ENCODE data around the gene CEP164. TPM values are rescaled to one million over a fixed set of nuclear protein-coding genes. Genes with fewer than 3 reads are reported as not detected.

The CEP164 gene
- total and polyA plus RNA-seq, 10 of the 15 experiments (the other 5 are each of a cell fraction or from before 2014, with no cell fraction given): 4.2 to 31.2 (median 20.2) TPM

DNA sequence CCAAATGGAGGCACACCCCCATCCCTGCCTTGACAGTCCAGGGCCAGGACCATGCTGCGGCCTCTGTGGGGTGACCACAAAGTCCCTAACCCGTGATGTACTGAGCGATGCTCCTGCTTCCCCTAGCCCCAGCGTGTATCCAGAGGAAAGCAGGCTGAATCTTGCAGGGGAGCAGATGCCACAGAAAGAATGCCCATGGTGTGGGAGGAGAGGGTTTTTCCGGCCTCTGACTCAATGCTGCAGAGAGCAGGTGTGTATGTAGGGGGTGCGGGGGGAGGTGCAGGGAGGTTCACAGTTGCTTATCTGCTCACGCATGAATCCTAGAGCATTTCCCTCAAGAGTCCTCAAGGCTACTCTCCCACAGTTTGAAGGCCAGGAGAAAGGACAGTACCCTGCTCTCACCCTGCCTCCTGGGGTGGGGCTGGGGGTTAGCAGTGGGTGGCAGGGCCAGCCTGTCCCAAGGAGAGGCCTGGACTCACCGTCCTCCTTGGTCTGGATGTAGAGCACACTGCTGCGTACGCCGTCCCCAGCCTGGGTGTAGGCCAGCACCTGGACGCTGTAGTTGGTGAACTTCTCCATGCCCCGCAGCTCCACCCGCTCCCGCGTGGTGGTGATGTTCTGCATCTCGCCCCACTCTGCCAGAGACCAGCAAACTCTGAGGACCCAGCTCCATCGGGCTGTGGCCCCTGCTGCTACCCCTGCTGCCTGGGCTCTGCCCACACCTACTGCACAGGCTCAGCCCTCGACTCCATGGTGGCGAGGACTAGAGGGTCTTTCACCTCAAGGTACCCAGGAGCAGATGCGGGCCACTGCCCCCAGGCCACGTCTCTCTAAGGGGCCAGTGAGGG, 130.8 kb downstream of the CEP164 start:
- H2AFZ ChIP-seq (ENCODE audit: control insufficient read depth, low read depth, low read length): peak overlapping the region; percentile 20; the same call in 1 of the 2 replicates
- no TSS peak for BruUV-seq (replicated peaks)
- in situ Hi-C loops (cut with MboI) (no loop called here), intact Hi-C loops (cut with micrococcal nuclease; ENCODE audit: unreplicated experiment) (loop anchor here (1.0 kb wide), 1 partner anchor 357 kb away; no protein-coding TSS in a partner anchor)
- 62% methylated on average over 22 of the region's 22 CpGs for WGBS (ENCODE audit: insufficient coverage, insufficient replicate concordance, low lambda C conversion rate, missing lambda C conversion rate)
- H3K27ac ChIP-seq (ENCODE audit: control insufficient read depth, insufficient read depth): peak overlapping the region; percentile 57
- no peaks in the 10 kb centered on the region for H3K36me3 ChIP-seq (ENCODE audit: control insufficient read depth in 2 of 2, insufficient read depth in 2 of 2, low read length in 1 of 2)
- H4K20me1 ChIP-seq (ENCODE audit: control insufficient read depth, insufficient read depth): no peaks in the 10 kb centered on the region
- ATAC-seq: peak; percentile 70
- H3K27me3 ChIP-seq (replicated peaks in 1 of 2; ENCODE audit: control insufficient read depth in 2 of 2, insufficient read depth in 2 of 2, low read length in 1 of 2): no peaks in the 10 kb centered on the region
- no peak for DNase-seq (ENCODE audit: low read depth, low spot score)
- ChIA-PET RAD21 (ENCODE audit: unreplicated experiment) (interaction anchor here (0.7 to 2.6 kb wide), 8 partner anchors 20 to 360 kb away, joined by 3 to 9 read pairs (median 4); no protein-coding TSS in a partner anchor), SMC1A (ENCODE audit: uncharacterized antibody, unreplicated experiment) (interaction anchor here (0.6 to 3.8 kb wide), 8 partner anchors 11 to 358 kb away, joined by 3 to 21 read pairs (median 4); no protein-coding TSS in a partner anchor), POLR2A (interaction anchor here (0.6 to 1.6 kb wide), 4 partner anchors 188 to 380 kb away, joined by 4 to 7 read pairs (median 6); no protein-coding TSS in a partner anchor), CTCF (interaction anchor here (0.7 to 5.7 kb wide), 9 partner anchors 15 to 359 kb away, joined by 3 to 39 read pairs (median 5); no protein-coding TSS in a partner anchor)
- peaks cover 48% of the 10 kb centered on the region for H3K4me1 ChIP-seq (ENCODE audit: control insufficient read depth, insufficient read depth, low read length)
- FAIRE-seq: peak; percentile 84
- peaks cover 3% of the 10 kb centered on the region; the same call in 2 of the 3 replicates for H3K9me3 ChIP-seq (replicated peaks; ENCODE audit: control insufficient read depth, insufficient read depth, low read length)
- peak overlapping the region; percentile 48; the same call in 1 of the 2 replicates for H3K4me3 ChIP-seq
- H3K9ac ChIP-seq (ENCODE audit: control insufficient read depth, insufficient read depth, low read length): peak overlapping the region; percentile 37; the same call in 1 of the 2 replicates
- H3K79me2 ChIP-seq (ENCODE audit: control insufficient read depth, insufficient read depth, low read length): no peaks in the 10 kb centered on the region
- peak overlapping the region; percentile 68 for H3K4me2 ChIP-seq (ENCODE audit: control insufficient read depth, insufficient read depth)
- TF ChIP-seq POLR2A (IDR thresholded peaks at IDR 0.05; ENCODE audit: low read depth, low read length) (0 out of 2 replicates have a peak, but pooled peaks have one; percentile 36), ZBED1 (IDR thresholded peaks at IDR 0.05; ENCODE audit: borderline replicate concordance) (peak; percentile 75; the same call in 1 of the 2 replicates), TCF3 (IDR thresholded peaks at IDR 0.05; ENCODE audit: borderline replicate concordance, insufficient read depth, low read depth, low read length) (peak; percentile 95), MEF2A (IDR thresholded peaks at IDR 0.05; ENCODE audit: insufficient read depth, low read depth, low read length) (0 out of 2 replicates have a peak, but pooled peaks have one; percentile 28), CHD2 (IDR thresholded peaks at IDR 0.05; ENCODE audit: borderline replicate concordance, low read depth, low read length) (peak; percentile 69; the same call in 1 of the 2 replicates), EGR1 (IDR thresholded peaks at IDR 0.05; ENCODE audit: borderline replicate concordance in 1 of 2, low read depth in 2 of 2, low read length in 2 of 2) (peak in 1 of 2 experiments; percentile 80; a peak in 2 of 3 replicates), IKZF1 (conservative IDR thresholded peaks at IDR 0.05) (peak; percentile 95), SMC3 (IDR thresholded peaks at IDR 0.05; ENCODE audit: borderline replicate concordance, low read length) (peak; percentile 18; the same call in 1 of the 2 replicates), JUNB (IDR thresholded peaks at IDR 0.05) (peak; percentile 80), GATAD2B (conservative IDR thresholded peaks at IDR 0.05; ENCODE audit: low read depth) (peak; percentile 79), NFIC (IDR thresholded peaks at IDR 0.05; ENCODE audit: low read depth, low read length) (peak; percentile 77; the same call in 1 of the 2 replicates), SP1 (IDR thresholded peaks at IDR 0.05; ENCODE audit: low read depth, low read length) (peak; percentile 60), TBL1XR1 (IDR thresholded peaks at IDR 0.05; ENCODE audit: low read depth, low read length) (no peak), TCF12 (IDR thresholded peaks at IDR 0.05; ENCODE audit: low read depth, low read length) (peak; percentile 99), FOXM1 (IDR thresholded peaks at IDR 0.05; ENCODE audit: low read depth, low read length) (peak; percentile 57; the same call in 1 of the 2 replicates), BCL11A (IDR thresholded peaks at IDR 0.05; ENCODE audit: low read depth, low read length) (peak; percentile 72; the same call in 1 of the 2 replicates), CREM (IDR thresholded peaks at IDR 0.05; ENCODE audit: low read depth) (peak; percentile 76), MTA2 (IDR thresholded peaks at IDR 0.05; ENCODE audit: low read depth) (peak; percentile 61), BACH1 (IDR thresholded peaks at IDR 0.05; ENCODE audit: borderline replicate concordance) (0 out of 2 replicates have a peak, but pooled peaks have one; percentile 17), IKZF2 (IDR thresholded peaks at IDR 0.05) (peak; percentile 78 to 86)
- TF ChIP-seq, protein P1, sequence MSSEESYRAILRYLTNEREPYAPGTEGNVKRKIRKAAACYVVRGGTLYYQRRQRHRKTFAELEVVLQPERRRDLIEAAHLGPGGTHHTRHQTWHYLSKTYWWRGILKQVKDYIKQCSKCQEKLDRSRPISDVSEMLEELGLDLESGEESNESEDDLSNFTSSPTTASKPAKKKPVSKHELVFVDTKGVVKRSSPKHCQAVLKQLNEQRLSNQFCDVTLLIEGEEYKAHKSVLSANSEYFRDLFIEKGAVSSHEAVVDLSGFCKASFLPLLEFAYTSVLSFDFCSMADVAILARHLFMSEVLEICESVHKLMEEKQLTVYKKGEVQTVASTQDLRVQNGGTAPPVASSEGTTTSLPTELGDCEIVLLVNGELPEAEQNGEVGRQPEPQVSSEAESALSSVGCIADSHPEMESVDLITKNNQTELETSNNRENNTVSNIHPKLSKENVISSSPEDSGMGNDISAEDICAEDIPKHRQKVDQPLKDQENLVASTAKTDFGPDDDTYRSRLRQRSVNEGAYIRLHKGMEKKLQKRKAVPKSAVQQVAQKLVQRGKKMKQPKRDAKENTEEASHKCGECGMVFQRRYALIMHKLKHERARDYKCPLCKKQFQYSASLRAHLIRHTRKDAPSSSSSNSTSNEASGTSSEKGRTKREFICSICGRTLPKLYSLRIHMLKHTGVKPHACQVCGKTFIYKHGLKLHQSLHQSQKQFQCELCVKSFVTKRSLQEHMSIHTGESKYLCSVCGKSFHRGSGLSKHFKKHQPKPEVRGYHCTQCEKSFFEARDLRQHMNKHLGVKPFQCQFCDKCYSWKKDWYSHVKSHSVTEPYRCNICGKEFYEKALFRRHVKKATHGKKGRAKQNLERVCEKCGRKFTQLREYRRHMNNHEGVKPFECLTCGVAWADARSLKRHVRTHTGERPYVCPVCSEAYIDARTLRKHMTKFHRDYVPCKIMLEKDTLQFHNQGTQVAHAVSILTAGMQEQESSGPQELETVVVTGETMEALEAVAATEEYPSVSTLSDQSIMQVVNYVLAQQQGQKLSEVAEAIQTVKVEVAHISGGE (CRISPR knock-in tag; IDR thresholded peaks at IDR 0.05): no peak

Measured in GM12878 (cell line).